ENCODE data around the gene RPP40.

Gene RPP40

GRCh38 chr6:4947716-4948115 lies 56.1 kb downstream of the RPP40 start:
- H3K27ac ChIP-seq (ENCODE audit: low read depth, low read length) = no peak overlapping the region
- H3K36me3 ChIP-seq (ENCODE audit: control insufficient read depth in 1 of 2, insufficient read depth in 2 of 2, low read length in 2 of 2) = peaks cover 14 to 52% of the 10 kb centered on the region in 2 donors
- peaks cover 2 to 4% of the 10 kb centered on the region in 2 donors for H3K4me1 ChIP-seq (ENCODE audit: control insufficient read depth in 1 of 2, insufficient read depth in 2 of 2, low read length in 2 of 2)
- H3K9me3 ChIP-seq (ENCODE audit: control insufficient read depth in 1 of 2, low read length in 2 of 2) = no peaks in the 10 kb centered on the region
- no peak overlapping the region for H3K4me3 ChIP-seq (ENCODE audit: low read depth in 1 of 2, low read length in 2 of 2)
- H3K9ac ChIP-seq (ENCODE audit: low read depth in 1 of 2, low read length in 2 of 2) = no peak overlapping the region
- H3K27me3 ChIP-seq (ENCODE audit: control insufficient read depth in 1 of 2, insufficient read depth in 2 of 2, low read length in 2 of 2) = no peaks in the 10 kb centered on the region

- peaks cover 10 to 44% of the 10 kb centered on the region in 2 donors for H3K36me3 ChIP-seq (ENCODE audit: control insufficient read depth in 1 of 2, insufficient read depth in 2 of 2, low read length in 2 of 2)
- H3K27ac ChIP-seq (ENCODE audit: low read depth, low read length) = no peak overlapping the region
- H3K4me1 ChIP-seq (ENCODE audit: control insufficient read depth in 1 of 2, insufficient read depth in 2 of 2, low read length in 2 of 2) = peaks cover 11 to 16% of the 10 kb centered on the region in 2 donors
- no peaks in the 10 kb centered on the region for H3K27me3 ChIP-seq (ENCODE audit: control insufficient read depth in 1 of 2, insufficient read depth in 2 of 2, low read length in 2 of 2)
- no peak overlapping the region for H3K9ac ChIP-seq (ENCODE audit: low read depth in 1 of 2, low read length in 2 of 2)
- H3K4me3 ChIP-seq (ENCODE audit: low read depth in 1 of 2, low read length in 2 of 2) = no peak overlapping the region
- H3K9me3 ChIP-seq (ENCODE audit: control insufficient read depth in 1 of 2, low read length in 2 of 2) = no peaks in the 10 kb centered on the region
These were observed 57.3 kb downstream of the RPP40 start for GRCh38 chr6:4946521-4946920.

Data from duodenal mucosa (tissue), 2 donors.